Smooth muscle cell (in vitro differentiated cells): ENCODE results near the gene ABCC10. TPM values are rescaled to one million over a fixed set of nuclear protein-coding genes. Genes with fewer than 3 reads are reported as not detected.

Source experiments
- DNase-seq: peaks from one replicate; lab custom pipeline; 2025; ENCODE audit not compliant: unreplicated experiment; lab: John Stamatoyannopoulos, UW
- H2AFZ ChIP-seq: fragments of 200-600 bp; sonication (generic); 2 replicates; pipeline ENCODE4 v1.6.0; 2016; ENCODE audit warnings: antibody characterized with exemption, low read depth, mild to moderate bottlenecking
- H3F3A ChIP-seq: fragments of 200-600 bp; sonication (generic); 2 replicates; pipeline ENCODE4 v1.6.0; 2017; ENCODE audit warnings: antibody characterized with exemption, low read depth
- H3K27ac ChIP-seq: fragments of 200-600 bp; sonication (generic); 2 replicates; pipeline ENCODE4 v1.5.1; 2016; ENCODE audit warnings: low read depth, mild to moderate bottlenecking
- H3K27me3 ChIP-seq: fragments of 200-600 bp; sonication (generic); 2 replicates; pipeline ENCODE4 v1.6.1; 2016; ENCODE audit warnings: low read depth, mild to moderate bottlenecking
- H3K36me3 ChIP-seq: fragments of 200-600 bp; sonication (generic); 2 replicates; pipeline ENCODE4 v1.5.1; 2016; ENCODE audit warnings: low read depth
- H3K4me1 ChIP-seq: fragments of 200-600 bp; sonication (generic); 2 replicates; pipeline ENCODE4 v1.5.1; 2016; ENCODE audit warnings: low read depth
- H3K4me2 ChIP-seq: fragments of 200-600 bp; sonication (generic); 2 replicates; pipeline ENCODE4 v1.6.0; 2016; ENCODE audit warnings: mild to moderate bottlenecking
- H3K4me3 ChIP-seq: fragments of 200-600 bp; sonication (generic); 2 replicates; pipeline ENCODE4 v1.5.1; 2016; ENCODE audit warnings: mild to moderate bottlenecking
- H3K79me2 ChIP-seq: fragments of 200-600 bp; sonication (generic); 2 replicates; pipeline ENCODE4 v1.6.0; 2016; ENCODE audit warnings: low read depth, mild to moderate bottlenecking
- H3K9ac ChIP-seq: fragments of 200-600 bp; sonication (generic); 2 replicates; pipeline ENCODE4 v1.6.0; 2016; ENCODE audit warnings: low read depth
- H3K9me3 ChIP-seq: fragments of 200-600 bp; sonication (generic); replicated peaks from 2 replicates; pipeline ENCODE4 v1.5.1; 2016; ENCODE audit warnings: low read depth
- H4K20me1 ChIP-seq: fragments of 200-600 bp; sonication (generic); 2 replicates; pipeline ENCODE4 v1.6.0; 2016; ENCODE audit warnings: low read depth
- CTCF ChIP-seq: fragments of 200-600 bp; sonication (generic); IDR thresholded peaks from 2 replicates; pipeline ENCODE4 v1.5.1; 2017; ENCODE audit warnings: borderline replicate concordance, mild to moderate bottlenecking, antibody characterized with exemption; ENCODE audit not compliant: insufficient read depth, poor library complexity, severe bottlenecking
- WGBS: methylation state at CpG from one replicate; pipeline ENCODE4 v1.1.7; 2016; ENCODE audit warnings: low lambda C conversion rate; 5-methylcytosine and 5-hydroxymethylcytosine counted together
- microRNA-seq: library from miRNA; unstranded; fragments of <30 nt; microRNA quantifications from one replicate; pipeline ENCODE4, GENCODE V29; 2016; ENCODE audit warnings: borderline number of aligned reads
- polyA plus RNA-seq: library from polyadenylated mRNA; unstranded; fragments of >200 nt; fragmentation: Nextera tagmentation; extraction: Ambion mirVana; gene quantifications from 2 replicates; pipeline ENCODE4 v1.2.1, GENCODE V29; 2016
- small RNA-seq: library from RNA; depleted of rRNA; stranded (forward); fragments of <200 nt; gene quantifications from one replicate; pipeline ENCODE3, GENCODE V24; 2014
- total RNA-seq: library from RNA; depleted of rRNA; stranded (reverse); fragments of >200 nt; gene quantifications from 2 replicates; pipeline ENCODE4 v1.2.3, GENCODE V29; 2014

The ABCC10 gene
- total and polyA plus RNA-seq, 2 experiments from 2014 or later: 11.2 to 17.8 TPM

- H2AFZ ChIP-seq: no peak overlapping the region
- TF ChIP-seq CTCF: no peak
- no peaks in the 10 kb centered on the region for H3K9me3 ChIP-seq
- no peak overlapping the region for H3K27ac ChIP-seq
- H3K79me2 ChIP-seq: peaks cover 1% of the 10 kb centered on the region
- H3K27me3 ChIP-seq: no peaks in the 10 kb centered on the region
- no peaks in the 10 kb centered on the region for H3K36me3 ChIP-seq
- DNase-seq: no peak
- peaks cover 10% of the 10 kb centered on the region for H3K4me1 ChIP-seq
- no peak overlapping the region for H3K4me3 ChIP-seq
- no peaks in the 10 kb centered on the region for H4K20me1 ChIP-seq
- no peak overlapping the region for H3K4me2 ChIP-seq
- H3F3A ChIP-seq: no peaks in the 10 kb centered on the region
- no peak overlapping the region for H3K9ac ChIP-seq
- WGBS: 93% methylated on average over 12 of the region's 12 CpGs
These were observed 71.9 kb downstream of the ABCC10 start for GRCh38 chr6:43499028-43499815.

Small RNA genes within 50 kb of the gene (microRNA-seq; reads per million reads assigned to microRNA genes)
- gene MIR6780B: 4.1 reads per million

Small RNA genes within 50 kb of the gene (small RNA-seq; reads per million reads assigned to genes)
- gene MIR6780B: not detected
- not detected for gene RNU6-1113P

Other genes starting within 250 kb of the ABCC10 start
- 18.8 and 22.3 TPM in 2 replicates for gene CUL9, start 245.3 kb upstream of the ABCC10 start, total RNA-seq
- gene CUL9, start 245.3 kb upstream of the ABCC10 start, polyA plus RNA-seq: 13.9 and 37.1 TPM in 2 replicates
- gene DNPH1, start 198.1 kb upstream of the ABCC10 start, total RNA-seq: 18.4 and 33.8 TPM in 2 replicates
- gene DNPH1, start 198.1 kb upstream of the ABCC10 start, polyA plus RNA-seq: 82.1 and 82.4 TPM in 2 replicates
- gene TTBK1, start 184.1 kb upstream of the ABCC10 start, total RNA-seq: not detected in 2 replicates
- 0.17 TPM in 1 of 2 replicates, not detected in the other for gene TTBK1, start 184.1 kb upstream of the ABCC10 start, polyA plus RNA-seq
- not detected in 2 replicates for gene SLC22A7, start 129.3 kb upstream of the ABCC10 start, total RNA-seq
- gene SLC22A7, start 129.3 kb upstream of the ABCC10 start, polyA plus RNA-seq: not detected in 2 replicates
- gene CRIP3, start 118.7 kb upstream of the ABCC10 start, total RNA-seq: not detected in 2 replicates
- 0.44 TPM in 1 of 2 replicates, not detected in the other for gene CRIP3, start 118.7 kb upstream of the ABCC10 start, polyA plus RNA-seq
- 13.8 and 14.7 TPM in 2 replicates for gene ZNF318, start 57.9 kb upstream of the ABCC10 start, total RNA-seq
- gene ZNF318, start 57.9 kb upstream of the ABCC10 start, polyA plus RNA-seq: 5.8 and 6.7 TPM in 2 replicates
- gene DLK2, start 28.0 kb downstream of the ABCC10 start, total RNA-seq: 0.27 and 2.0 TPM in 2 replicates
- gene DLK2, start 28.0 kb downstream of the ABCC10 start, polyA plus RNA-seq: 3.7 and 3.8 TPM in 2 replicates
- gene TJAP1, start 50.0 kb downstream of the ABCC10 start, total RNA-seq: 9.3 and 25.5 TPM in 2 replicates
- 13.5 and 15.3 TPM in 2 replicates for gene TJAP1, start 50.0 kb downstream of the ABCC10 start, polyA plus RNA-seq
- gene LRRC73, start 82.8 kb downstream of the ABCC10 start, total RNA-seq: 0.09 and 2.1 TPM in 2 replicates
- gene LRRC73, start 82.8 kb downstream of the ABCC10 start, polyA plus RNA-seq: 1.8 and 2.2 TPM in 2 replicates
- gene YIPF3, start 89.4 kb downstream of the ABCC10 start, total RNA-seq: 145 and 199 TPM in 2 replicates
- gene YIPF3, start 89.4 kb downstream of the ABCC10 start, polyA plus RNA-seq: 181 and 182 TPM in 2 replicates
- gene POLR1C, start 89.5 kb downstream of the ABCC10 start, total RNA-seq: 27.0 and 33.4 TPM in 2 replicates
- 21.0 and 39.8 TPM in 2 replicates for gene POLR1C, start 89.5 kb downstream of the ABCC10 start, polyA plus RNA-seq
- gene XPO5, start 148.5 kb downstream of the ABCC10 start, total RNA-seq: 20.0 and 31.9 TPM in 2 replicates
- 10.9 and 11.7 TPM in 2 replicates for gene XPO5, start 148.5 kb downstream of the ABCC10 start, polyA plus RNA-seq
- 13.3 and 16.8 TPM in 2 replicates for gene POLH, start 148.6 kb downstream of the ABCC10 start, total RNA-seq
- gene POLH, start 148.6 kb downstream of the ABCC10 start, polyA plus RNA-seq: 8.4 and 18.2 TPM in 2 replicates
- 53.7 and 56.0 TPM in 2 replicates for gene GTPBP2, start 201.7 kb downstream of the ABCC10 start, total RNA-seq
- 18.3 and 23.4 TPM in 2 replicates for gene GTPBP2, start 201.7 kb downstream of the ABCC10 start, polyA plus RNA-seq
- 50.3 and 53.1 TPM in 2 replicates for gene MAD2L1BP, start 208.3 kb downstream of the ABCC10 start, total RNA-seq
- 40.3 and 42.0 TPM in 2 replicates for gene MAD2L1BP, start 208.3 kb downstream of the ABCC10 start, polyA plus RNA-seq
- gene RSPH9, start 217.5 kb downstream of the ABCC10 start, total RNA-seq: 0.76 and 1.9 TPM in 2 replicates
- 2.5 and 3.4 TPM in 2 replicates for gene RSPH9, start 217.5 kb downstream of the ABCC10 start, polyA plus RNA-seq